ENCODE measurements around the gene FAM209B.
A peak's percentile ranks its signal among the peaks of the same experiment; 100 is the strongest.
"Not testable (repeated sequence)": the region's sequence is repeated elsewhere in the genome, so short reads cannot be mapped to it uniquely, and the experiment has no call there.

FAM209B gene, protein sequence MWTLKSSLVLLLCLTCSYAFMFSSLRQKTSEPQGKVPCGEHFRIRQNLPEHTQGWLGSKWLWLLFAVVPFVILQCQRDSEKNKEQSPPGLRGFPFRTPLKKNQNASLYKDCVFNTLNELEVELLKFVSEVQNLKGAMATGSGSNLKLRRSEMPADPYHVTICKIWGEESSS

DNA sequence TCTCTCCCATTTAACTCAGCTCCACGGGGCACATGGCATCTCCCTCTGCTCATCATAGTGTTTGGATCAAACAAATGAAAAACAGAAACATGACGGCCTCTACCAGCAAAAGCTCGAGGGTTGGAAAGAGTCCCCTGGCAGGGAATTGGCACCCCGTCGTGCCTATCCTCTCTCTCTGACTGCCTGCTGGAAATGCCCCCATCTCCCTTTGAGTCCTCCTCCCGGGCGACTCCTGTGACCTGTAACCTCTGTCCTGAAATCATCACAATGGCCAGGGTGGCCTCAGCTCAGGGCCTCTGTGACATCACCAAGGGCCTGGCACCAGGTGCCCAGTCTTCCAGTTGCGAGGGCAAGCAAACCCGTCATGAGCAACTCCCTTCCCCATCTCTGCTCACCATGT, at the start of gene FAM209B:
FAM209B (plus strand) TSS at position 301 of the 400 bp plus-strand sequence; CDS start at position 397, 96 bp downstream.
- DNase-seq = not testable (repeated sequence)

DNA sequence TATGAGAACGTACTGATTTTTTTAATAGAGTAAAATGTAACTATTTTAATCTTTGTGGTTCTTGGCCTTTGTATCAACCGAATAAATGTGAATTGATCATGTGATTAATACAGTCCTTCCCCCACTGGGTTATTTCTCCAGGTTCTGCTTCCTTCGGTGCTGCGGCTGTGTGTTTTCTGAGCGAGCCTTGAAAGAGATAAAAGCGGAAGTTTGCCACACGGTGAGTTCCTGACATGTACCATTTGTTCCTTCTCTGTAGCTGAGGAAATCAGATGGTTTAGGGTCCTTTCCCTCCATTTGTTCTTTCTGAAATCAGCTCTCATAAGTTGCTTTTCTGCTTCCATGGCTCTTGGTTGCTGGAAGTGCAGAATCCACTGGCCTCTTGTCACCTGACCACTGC, 49.1 kb upstream of the FAM209B start:
- DNase-seq = no peak

DNA sequence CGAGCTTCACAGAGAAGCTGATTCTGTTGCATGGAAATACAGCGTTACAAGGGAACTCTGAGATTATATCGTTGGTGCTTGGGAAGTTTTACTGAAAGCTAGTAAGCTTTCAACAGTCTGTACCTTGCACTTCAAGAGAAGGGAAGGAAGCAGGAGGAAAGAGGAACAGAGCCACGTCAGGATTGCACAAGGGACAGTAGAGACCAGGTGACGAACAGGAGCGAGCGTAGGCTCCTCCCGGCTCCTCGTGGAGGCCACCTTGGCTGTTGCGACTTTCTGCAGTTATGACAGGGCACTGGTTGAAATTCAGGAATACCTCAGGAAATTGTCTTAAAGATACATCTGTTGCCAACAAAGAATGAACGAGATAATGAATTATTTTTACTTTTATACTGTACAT, 45.8 kb upstream of the FAM209B start:
- DNase-seq = no peak

DNA sequence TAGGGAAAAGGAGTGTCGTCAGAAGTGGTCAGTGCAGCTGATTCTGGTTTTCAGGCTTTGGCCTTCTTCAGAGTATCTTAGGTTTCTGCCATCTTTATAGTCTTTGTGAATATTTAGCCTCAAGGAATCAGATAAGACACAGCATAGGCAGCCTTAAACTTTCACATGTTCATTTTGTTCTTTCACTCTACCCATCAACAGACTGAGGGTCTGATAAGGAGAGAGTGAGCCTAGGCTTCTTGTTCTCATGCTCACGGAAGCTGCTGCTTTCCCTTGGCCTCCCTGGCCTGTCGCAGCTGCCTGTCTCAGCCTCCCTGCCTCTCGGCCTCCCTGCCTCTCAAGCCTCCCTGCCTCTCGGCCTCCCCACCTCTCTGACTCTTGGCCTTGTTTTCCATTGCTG, 44.5 kb upstream of the FAM209B start:
- DNase-seq = no peak

DNA sequence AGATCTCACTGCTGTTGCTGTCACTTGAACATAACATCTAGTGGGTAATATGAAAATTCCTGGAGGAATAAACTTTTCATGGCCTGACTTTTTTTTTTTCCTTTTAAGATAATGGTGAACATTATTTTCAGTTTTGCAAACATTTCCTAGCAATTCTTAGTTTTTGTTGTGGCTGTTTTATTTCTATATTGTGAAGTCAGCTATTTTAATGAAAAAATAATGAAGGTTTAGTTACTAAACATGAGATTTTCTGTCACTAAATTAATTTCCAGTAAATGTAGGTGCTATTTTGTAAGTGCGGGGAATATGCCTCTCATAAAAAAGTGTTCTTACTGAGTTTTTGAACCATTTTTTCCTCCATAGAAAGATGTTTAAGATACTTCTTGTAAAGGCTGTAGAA, 31.9 kb upstream of the FAM209B start:
- DNase-seq = no peak

DNA sequence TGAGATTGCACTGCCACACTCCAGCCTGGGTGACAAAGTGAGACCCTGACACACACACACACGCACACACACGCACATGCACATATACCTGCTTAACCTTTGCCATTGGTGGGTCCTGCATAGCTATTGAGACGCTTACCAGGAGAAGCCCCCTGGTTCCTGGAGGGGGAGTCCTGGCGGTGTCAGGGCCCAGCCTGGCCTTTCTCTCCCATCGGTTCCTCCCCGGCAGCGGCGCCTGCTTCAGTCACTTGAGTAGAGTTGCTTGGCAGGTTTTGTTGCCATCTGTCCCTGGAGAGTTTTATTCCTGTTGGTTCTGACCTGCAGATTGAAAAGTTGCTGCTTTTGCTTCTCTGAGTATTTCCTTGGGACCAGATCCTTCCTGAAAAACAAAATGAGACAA, 29.1 kb upstream of the FAM209B start:
- DNase-seq = no peak

DNA sequence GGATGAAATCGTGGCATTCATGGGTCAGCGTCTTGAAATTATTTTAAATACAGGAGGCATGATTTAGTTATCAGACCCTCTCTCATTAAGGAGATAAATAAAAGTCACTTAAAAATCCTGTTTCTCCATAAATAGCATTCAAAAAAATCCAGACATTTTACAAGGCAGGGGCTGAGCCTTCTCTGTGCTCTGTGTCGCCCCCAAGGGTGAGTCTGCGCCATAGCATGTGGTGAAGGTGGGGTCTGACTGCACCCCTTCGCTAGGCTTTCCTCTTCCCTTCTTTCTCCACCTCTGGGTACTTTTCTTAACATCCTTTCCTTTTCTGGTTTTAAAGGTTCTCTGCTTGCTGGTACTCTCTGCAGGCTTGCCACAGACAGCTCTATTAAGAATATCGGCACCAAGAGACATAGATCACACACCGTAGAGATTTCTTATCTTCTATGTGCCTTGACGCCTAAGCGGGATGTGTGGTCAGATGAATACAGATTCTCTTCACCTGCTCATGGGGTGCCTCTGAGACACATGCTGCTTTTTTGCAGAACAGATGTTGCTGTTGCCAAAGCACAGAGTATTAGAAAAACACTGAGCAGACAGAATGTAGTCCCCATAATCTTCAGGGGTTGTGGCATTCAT, 28.6 kb upstream of the FAM209B start:
- peak in 1 of 2 donors; percentile 8 for DNase-seq

DNA sequence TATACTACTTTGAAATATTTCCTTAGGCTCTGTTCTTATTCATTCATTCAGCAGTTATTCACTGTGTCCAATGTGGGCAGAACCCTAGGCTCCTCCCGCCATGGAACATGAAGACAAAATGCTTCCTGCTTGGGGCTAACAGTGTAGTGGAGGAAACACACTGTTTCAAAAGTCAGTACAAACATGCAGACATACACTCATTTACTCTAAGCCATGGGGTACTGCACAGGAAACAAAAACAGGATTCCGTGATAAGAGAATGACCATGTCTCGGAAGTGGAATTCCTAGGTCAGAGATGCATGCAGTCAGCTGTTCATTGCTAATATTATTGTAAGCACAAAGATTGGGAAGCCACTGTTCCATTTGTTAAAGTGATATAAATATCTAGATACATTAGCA, 26.9 kb upstream of the FAM209B start:
- DNase-seq = no peak

DNA sequence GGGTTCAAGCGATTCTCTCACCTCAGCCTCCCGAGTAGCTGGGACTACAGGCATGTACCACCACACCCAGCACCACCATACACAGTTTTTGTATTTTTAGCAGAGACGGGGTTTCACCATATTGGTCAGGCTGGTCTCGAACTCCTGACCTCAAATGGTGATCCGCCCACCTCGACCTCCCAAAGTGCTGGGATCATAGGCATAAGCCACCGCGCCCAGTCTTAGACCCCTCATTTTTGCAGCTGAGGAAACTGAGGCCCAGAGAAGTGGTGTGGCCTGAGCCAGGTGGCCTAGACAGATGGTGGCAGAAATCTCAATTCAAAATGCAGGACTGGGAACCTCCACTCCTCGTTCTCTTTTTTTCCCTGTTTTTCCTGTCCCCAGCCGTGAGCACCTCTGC, 21.1 kb upstream of the FAM209B start:
- no peak for DNase-seq

DNA sequence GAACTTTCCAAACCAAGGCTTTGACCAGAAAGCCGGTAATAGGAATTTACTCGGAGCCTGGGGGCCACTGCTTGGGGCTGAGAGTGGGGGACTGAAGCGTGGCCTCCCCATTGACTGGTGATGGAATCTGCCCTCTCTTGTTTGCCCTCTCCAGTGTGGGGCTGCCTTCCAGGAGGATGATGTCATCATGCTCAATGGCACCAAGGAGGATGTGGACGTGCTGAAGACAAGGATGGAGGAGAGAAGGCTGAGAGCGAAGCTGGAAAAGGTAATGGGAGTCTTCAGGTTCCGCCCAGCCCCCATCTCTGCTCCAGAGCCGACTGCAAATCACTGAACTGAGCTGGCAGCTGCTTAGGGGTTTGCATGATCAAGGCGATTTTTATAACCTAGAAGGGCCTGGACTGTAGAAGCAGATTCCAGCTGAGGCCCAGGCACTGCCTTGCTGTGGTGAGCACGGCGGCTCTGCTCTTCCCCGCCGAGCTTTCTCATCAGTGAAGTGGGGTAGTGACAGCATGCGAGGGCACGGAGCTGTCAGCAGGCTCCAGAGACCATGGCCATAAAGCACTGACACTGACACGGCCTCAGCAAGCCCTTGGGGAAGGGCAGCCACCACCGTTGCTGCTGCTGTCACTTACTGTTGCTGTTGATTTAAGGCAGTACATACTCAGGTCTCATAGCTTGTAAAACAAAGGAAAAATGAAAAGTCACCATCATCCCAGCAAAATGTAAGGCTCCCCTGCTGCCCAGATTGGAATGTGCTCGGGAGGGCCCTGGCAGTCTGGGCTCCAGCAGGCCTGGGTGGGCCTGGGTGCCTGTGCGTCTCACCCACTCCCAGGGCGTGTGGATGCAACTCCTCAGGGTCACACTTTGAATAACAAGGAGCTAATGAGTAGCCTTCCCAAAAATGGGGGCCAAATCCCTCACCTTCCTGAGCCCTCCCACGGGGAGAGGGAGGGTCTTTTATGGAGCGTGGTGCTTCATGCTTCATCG, 19.6 kb upstream of the FAM209B start:
- no peak for DNase-seq

DNA sequence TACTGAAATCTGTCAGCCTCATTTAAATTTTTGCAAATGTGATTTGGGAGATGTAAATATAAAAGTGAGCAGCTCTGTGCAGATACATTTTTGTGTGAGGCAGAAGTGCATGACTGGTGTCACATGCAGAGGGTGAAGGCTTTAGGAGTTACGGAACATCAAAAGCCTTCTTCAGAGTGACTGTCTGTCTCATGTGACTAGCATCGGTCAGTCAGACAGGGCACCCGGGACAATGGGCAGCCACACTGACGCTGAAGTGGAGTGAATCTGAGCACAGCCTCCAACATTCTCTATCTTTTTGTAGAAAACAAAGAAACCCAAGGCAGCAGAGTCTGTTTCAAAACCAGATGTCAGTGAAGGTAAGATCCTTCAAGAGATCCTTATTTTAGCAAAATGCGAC, 16.4 kb upstream of the FAM209B start:
- no peak for DNase-seq

DNA sequence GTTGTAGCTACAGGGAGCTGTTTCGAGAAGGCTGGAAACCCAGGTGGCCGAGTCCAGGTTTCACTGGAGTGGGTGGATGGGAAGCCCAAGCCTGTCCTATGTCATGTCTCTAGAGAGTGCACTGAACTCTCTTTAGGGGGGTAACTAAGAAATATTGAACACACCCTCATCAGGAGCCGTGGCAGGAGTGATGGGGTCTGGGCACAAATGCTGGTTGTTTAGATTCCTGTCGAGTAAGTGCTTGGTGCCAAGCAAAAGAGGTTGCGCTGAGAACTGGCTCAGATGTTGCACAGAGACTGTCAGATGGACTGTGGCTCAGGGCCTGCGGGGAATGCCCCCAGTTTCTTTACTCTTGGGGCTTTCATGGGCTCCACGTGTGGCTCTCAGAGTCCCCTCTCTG, 15.8 kb upstream of the FAM209B start:
- no peak for DNase-seq

DNA sequence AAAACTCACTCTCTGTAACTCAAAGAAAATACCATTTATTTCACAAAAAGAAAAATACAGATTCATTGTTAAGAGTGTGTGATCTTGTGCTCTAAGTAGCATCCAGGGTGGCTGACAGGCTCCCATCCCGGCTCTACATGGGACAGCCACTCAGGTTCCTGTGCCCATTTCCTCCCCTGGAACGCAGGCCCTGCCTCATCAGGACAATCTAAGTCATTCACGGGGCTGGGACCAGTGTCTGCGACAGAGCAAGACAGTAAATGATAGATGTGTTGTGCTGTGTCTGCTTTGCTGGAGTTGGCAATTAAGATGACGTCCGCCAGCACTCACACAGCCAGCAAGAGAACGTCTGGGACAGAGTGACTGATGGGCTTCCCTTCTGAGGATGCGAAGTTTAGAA, 15.4 kb upstream of the FAM209B start:
- DNase-seq = no peak

DNA sequence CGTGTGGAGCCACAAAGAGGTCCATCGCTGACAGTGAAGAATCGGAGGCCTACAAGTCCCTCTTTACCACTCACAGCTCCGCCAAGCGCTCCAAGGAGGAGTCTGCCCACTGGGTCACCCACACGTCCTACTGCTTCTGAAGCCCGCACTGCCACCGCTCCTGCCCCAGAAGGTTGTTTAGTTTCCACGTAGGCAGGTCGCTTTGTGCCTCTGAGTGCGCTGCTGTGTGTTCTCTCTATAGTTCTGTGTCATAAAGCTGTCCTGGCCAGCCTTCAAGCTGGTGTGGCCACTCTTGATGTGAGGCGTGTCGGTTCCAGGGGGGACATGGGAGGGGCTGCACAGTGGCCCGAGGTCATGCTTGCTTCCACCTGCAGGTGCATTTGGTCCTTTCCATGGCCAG, 14.9 kb upstream of the FAM209B start:
- DNase-seq = no peak

DNA sequence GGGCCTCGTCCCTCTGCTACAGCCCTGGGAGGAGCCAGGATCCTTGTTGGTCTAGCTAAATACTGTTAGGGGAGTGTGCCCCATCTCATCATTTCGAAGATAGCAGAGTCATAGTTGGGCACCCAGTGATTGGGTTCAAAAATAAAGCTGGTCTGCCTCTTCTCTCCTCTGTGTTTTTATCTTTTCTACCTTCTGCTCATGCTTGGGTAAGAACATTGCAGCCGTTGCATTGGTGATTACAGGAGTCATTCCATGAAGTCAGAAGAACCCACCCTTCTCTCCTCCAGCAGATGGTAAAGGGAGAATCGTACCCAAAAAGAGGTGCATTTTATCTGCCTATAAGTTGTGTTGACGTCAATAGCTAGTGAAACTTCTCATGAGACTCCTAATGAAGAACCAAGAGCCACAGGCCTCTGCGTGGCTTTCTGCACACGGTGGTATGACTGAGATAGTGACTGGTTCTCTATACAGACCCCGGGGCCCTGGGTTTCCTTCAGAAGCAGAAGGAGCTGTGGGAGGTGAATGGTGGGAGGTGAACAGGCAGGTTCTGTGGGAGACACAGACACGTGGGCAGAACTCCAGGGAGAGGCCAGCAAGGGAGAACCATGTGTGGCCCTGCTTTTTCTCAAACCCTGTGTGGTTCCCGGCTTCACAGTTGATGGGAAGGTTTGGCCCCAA, 14.2 kb upstream of the FAM209B start:
- DNase-seq = no peak

DNA sequence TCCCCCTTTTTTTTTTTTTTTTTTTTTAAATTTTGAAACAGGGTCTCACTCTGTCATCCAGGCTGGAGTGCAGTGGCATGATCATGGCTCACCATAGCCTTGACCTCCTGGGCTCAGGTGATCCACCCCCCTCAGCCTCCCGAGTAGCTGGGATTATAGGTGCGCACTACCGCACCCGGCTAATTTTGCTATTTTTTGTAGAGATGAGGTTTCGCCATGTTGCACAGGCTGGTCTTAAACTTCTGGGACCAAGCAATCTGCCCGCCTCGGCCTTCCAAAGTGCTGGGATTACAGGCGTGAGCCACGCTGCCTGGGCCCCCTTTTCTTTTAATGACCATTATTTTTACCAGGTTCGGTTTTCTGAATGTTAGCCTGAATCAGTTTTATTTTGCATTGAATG, 13.5 kb upstream of the FAM209B start:
- no peak for DNase-seq

DNA sequence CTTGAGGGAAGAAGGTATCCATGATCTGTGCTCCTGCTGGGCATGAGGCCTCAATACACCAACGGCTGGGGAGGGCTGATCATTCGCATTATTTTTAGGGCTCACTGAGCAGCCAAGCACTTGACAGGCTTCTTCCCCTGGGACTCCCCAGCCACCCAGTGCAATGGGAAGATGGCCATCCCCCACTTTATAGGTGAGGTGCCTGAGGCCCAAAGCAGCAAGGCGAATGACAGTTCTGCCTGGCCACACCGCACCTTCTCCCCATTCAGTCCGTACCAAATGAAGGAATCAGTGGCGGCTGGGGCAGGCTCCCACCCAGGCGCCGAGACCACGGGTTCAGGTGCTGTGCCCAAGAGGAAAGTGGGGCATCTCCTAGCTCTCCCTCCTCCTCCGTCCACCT, 12.9 kb upstream of the FAM209B start:
- no peak for DNase-seq

DNA sequence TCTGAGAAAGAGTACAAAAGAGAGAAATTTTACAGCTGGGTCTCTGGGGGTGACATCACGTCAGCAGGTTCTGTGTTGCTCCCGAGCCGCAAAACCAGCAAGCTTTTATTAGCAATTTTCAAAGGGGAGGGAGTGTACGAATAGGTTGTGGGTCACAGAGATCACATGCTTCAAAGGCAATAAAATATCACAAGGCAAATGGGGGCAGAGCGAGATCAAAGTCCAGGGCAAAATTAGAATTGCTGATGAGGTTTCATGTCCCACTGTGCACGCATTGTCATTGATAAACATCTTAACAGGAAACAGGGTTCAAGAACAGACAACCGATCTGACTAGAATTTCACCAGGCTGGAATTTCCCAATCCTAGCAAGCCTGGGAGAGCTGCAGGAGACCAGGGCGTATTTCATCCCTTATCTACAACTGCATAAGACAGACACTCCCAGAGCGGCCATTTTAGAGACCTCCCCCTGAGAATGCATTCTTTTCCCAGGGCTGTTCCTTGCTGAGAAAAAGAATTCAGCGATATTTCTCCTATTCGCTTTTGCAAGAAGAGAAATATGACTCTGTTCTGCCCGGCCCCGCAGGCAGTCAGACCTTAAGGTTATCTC, 12.2 kb upstream of the FAM209B start:
- not testable (repeated sequence) for DNase-seq

DNA sequence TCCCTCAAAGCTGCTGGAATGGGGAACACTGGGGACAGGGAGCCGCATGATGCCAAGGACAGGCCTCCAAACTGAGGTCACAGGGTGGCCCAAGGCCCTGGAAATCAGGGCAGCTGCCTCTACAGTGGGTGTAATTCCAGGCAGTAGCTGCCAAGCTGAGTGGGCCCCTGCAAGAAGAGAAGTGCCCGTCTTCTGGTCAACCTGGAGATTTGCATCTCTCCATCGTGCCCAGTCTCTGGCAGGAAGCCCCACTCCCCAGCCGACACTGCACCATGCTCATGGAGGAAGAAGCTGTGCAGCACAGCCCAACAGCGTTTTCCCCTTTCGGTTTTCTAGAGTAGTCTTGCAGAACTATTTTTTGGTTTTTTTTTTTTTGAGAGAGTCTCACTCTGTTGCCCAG, 10.7 kb upstream of the FAM209B start:
- no peak for DNase-seq

DNA sequence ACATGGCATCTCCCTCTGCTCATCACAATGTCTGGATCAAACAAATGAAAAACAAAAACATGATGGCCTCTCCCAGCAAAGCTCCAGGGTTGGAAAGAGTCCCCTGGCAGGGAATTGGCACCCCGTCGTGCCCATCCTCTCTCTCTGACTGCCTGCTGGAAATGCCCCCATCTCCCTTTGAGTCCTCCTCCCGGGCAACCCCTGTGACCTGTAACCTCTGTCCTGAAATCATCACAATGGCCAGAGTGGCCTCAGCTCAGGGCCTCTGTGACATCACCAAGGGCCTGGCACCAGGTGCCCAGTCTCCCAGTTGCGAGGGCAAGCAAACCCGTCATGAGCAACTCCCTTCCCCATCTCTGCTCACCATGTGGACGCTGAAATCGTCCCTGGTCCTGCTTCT, 8.6 kb upstream of the FAM209B start, which contains the start of gene FAM209A:
FAM209A (plus strand) TSS at position 301 of the 400 bp plus-strand sequence; CDS start at position 366, 65 bp downstream.
- DNase-seq = not testable (repeated sequence)

DNA sequence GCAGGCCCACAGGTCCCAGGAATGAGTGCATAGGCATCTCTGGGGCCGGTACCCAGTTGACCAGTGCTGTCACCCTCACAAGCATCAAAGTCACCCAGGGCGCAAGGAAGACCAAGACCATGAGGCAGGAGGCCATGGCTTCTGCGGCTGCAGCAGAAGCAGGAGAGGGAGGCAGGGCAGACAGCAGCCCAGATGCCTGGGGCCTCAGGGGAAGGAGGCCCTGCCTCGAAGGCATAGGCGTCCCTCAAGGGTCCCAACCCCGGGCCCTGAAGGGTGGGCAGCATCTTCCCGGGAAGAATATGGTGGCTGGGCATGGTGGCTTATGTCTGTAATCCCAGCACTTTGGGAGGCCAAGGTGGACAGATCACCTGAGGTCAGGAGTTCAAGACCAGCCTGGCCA, 5.5 kb upstream of the FAM209B start:
- DNase-seq = no peak

DNA sequence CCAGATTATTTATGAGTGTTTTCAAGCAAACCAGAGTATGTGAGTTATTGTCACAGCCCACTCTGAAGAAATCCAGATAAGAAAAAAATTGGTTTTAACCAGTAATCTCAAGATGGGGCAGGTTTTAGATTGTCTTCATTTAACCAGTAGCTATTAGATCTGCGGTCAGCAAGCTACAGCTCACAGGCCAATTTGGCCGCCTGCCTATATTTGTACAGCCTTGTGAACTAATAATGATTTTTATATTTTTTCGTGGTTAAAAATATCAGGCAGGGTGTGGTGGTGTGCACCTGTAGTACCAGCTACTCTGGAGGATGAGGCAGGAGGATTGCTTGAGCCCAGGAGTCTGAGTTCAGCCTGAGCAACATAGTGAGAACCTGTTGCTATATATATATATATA, 5.0 kb downstream of the FAM209B start:
- DNase-seq = no peak

DNA sequence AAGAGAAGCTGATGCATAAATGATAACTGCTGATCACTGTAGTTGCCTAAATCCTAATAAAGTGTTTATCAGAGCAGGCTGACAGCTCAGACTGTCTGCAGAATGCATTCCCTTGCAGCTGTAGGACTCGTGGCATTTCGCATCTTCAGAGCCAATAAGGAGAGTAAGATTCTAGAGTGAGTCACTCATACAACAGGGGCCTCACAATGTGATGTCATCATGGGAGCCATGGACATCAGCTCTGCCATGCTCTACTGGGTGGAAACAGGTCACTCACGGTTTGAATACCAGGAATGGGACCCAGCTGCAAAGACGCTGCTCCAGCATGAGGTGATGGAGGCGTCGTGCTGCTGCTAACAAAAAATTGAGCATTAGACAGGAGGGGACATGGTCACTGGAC, 7.4 kb downstream of the FAM209B start:
- DNase-seq = no peak

Data from activated CD4-positive, alpha-beta T cell treated with anti-CD3 and anti-CD28 coated beads for 4 hours (primary cell).